ENCODE data around the gene SLC7A6. TPM values are rescaled to one million over a fixed set of nuclear protein-coding genes. Genes with fewer than 3 reads are reported as not detected.
A peak's percentile ranks its signal among the peaks of the same experiment; 100 is the strongest.

The SLC7A6 gene
- total and polyA plus RNA-seq, 2 of the 13 experiments (the other 11 are each of a cell fraction or from before 2014, with no cell fraction given), result 35.8 to 70.8 TPM

GRCh38 chr16:68237243-68238028 is 26.9 kb upstream of the SLC7A6 start (continued):
- peak; percentile 71; the same call in 1 of the 2 replicates for TF ChIP-seq RCOR2 (CRISPR knock-in tag; IDR thresholded peaks at IDR 0.05)
- TF ChIP-seq TCF7 (IDR thresholded peaks at IDR 0.05; ENCODE audit: low read depth), result 0 out of 2 replicates have a peak, but pooled peaks have one; percentile 31
- TF ChIP-seq ETV5 (CRISPR knock-in tag; IDR thresholded peaks at IDR 0.05; ENCODE audit: borderline replicate concordance), result peak; percentile 96
- no peak; the same call in 1 of the 2 replicates for TF ChIP-seq ZNF550 (CRISPR knock-in tag; IDR thresholded peaks at IDR 0.05; ENCODE audit: borderline replicate concordance)
- TF ChIP-seq ZNF75D (CRISPR knock-in tag; IDR thresholded peaks at IDR 0.05; ENCODE audit: borderline replicate concordance), result 0 out of 2 replicates have a peak, but pooled peaks have one; percentile 45
- TF ChIP-seq SIX1 (CRISPR knock-in tag; IDR thresholded peaks at IDR 0.05; ENCODE audit: borderline replicate concordance), result 0 out of 2 replicates have a peak, but pooled peaks have one; percentile 12
- peak in 1 of 2 experiments; percentile 58; a peak in 1 of 4 replicates for TF ChIP-seq ATF4 (CRISPR knock-in tag; IDR thresholded peaks at IDR 0.05)
- no peak for TF ChIP-seq ZNF674 (CRISPR knock-in tag; IDR thresholded peaks at IDR 0.05; ENCODE audit: low read depth)
- no peak for TF ChIP-seq SMYD3 (CRISPR knock-in tag; IDR thresholded peaks at IDR 0.05)
- peak; percentile 83 for TF ChIP-seq ZBTB2 (CRISPR knock-in tag; IDR thresholded peaks at IDR 0.05; ENCODE audit: low read depth)
- no peak; the same call in 1 of the 2 replicates for TF ChIP-seq PRMT3 (CRISPR knock-in tag; IDR thresholded peaks at IDR 0.05; ENCODE audit: borderline replicate concordance, low read depth)
- 0 out of 2 replicates have a peak, but pooled peaks have one; percentile 83 for TF ChIP-seq RERE (CRISPR knock-in tag; IDR thresholded peaks at IDR 0.05; ENCODE audit: low read depth)
- no peak for TF ChIP-seq RAD51 (IDR thresholded peaks at IDR 0.05; ENCODE audit: borderline replicate concordance)
- TF ChIP-seq SSRP1 (CRISPR knock-in tag; IDR thresholded peaks at IDR 0.05), result no peak; the same call in 1 of the 2 replicates
